ENCODE measurements around the gene MFNG. TPM values are rescaled to one million over a fixed set of nuclear protein-coding genes. Genes with fewer than 3 reads are reported as not detected.
A peak's percentile ranks its signal among the peaks of the same experiment; 100 is the strongest.

Gene MFNG
- total and polyA plus RNA-seq, 2 experiments from 2014 or later = 3.3 TPM

GRCh38 chr22:37508431-37508992 lies 22.3 kb upstream of the MFNG start:
- peaks cover 54% of the 10 kb centered on the region for H3K4me1 ChIP-seq (ENCODE audit: insufficient read depth)
- H4K20me1 ChIP-seq (ENCODE audit: insufficient read depth, poor library complexity, severe bottlenecking) = no peaks in the 10 kb centered on the region
- H3K9me3 ChIP-seq (ENCODE audit: low read depth) = no peaks in the 10 kb centered on the region
- no peaks in the 10 kb centered on the region for H3K27me3 ChIP-seq
- H3K36me3 ChIP-seq (replicated peaks; ENCODE audit: insufficient read depth, low read depth) = no peaks in the 10 kb centered on the region
- H3K79me2 ChIP-seq = peaks cover 6% of the 10 kb centered on the region
- peak overlapping the region; percentile 80 for H3K27ac ChIP-seq
- DNase-seq (ENCODE audit: low spot score) = no peak
- no peak overlapping the region for H3K4me3 ChIP-seq
- WGBS (ENCODE audit: low lambda C conversion rate, missing lambda C conversion rate) = 75% methylated on average over 22 of the region's 22 CpGs
- peak overlapping the region; percentile 53 for H3K4me2 ChIP-seq
- no peaks in the 10 kb centered on the region for H3K9me2 ChIP-seq (replicated peaks; ENCODE audit: insufficient read depth)
- TF ChIP-seq CTCF (IDR thresholded peaks at IDR 0.05; ENCODE audit: poor library complexity) = no peak
- no peak for TF ChIP-seq EZH2phosphoT487 (IDR thresholded peaks at IDR 0.05; ENCODE audit: low read depth, severe bottlenecking, unreplicated experiment)
- no peak for TF ChIP-seq EZH2 (IDR thresholded peaks at IDR 0.05; ENCODE audit: borderline replicate concordance)
- H2AFZ ChIP-seq = no peak overlapping the region

GRCh38 chr22:37507731-37508130 lies 21.5 kb upstream of the MFNG start:
- Histone ChIP-seq H3K79me2 (peaks cover 6% of the 10 kb centered on the region), H3K4me2 (no peak overlapping the region), H3K27me3 (no peaks in the 10 kb centered on the region), H3K9me2 (replicated peaks; ENCODE audit: insufficient read depth) (no peaks in the 10 kb centered on the region), H3K27ac (no peak overlapping the region), H3K9me3 (ENCODE audit: low read depth) (no peaks in the 10 kb centered on the region), H2AFZ (no peak overlapping the region), H3K36me3 (replicated peaks; ENCODE audit: insufficient read depth, low read depth) (no peaks in the 10 kb centered on the region), H3K4me3 (no peak overlapping the region), H4K20me1 (ENCODE audit: insufficient read depth, poor library complexity, severe bottlenecking) (no peaks in the 10 kb centered on the region), H3K4me1 (ENCODE audit: insufficient read depth) (peaks cover 55% of the 10 kb centered on the region)
- WGBS (ENCODE audit: low lambda C conversion rate, missing lambda C conversion rate) = 94% methylated on average over 10 of the region's 10 CpGs
- no peak for DNase-seq (ENCODE audit: low spot score)
- no peak for TF ChIP-seq CTCF (IDR thresholded peaks at IDR 0.05; ENCODE audit: poor library complexity)
- no peak for TF ChIP-seq EZH2phosphoT487 (IDR thresholded peaks at IDR 0.05; ENCODE audit: low read depth, severe bottlenecking, unreplicated experiment)
- TF ChIP-seq EZH2 (IDR thresholded peaks at IDR 0.05; ENCODE audit: borderline replicate concordance) = no peak

DNA sequence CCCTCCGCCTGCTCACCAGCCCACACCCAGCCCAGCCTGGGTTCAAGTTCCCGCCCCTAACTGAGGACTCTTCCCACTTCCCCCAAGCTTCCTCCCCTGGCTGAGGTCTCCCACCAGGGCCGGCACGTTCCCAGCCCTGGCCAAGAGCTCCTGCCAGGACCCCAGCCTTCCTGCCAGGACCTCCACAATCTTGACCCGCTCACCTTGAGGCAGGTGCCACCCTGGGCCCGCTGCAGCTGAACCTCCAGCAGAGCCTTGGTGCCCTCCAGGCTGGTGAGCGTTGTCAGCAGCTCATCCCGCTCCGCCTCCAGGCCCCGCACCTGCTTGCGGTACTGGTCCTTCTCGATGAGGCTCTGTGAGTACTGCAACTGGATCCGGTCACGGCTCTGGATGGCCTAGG lies 19.8 kb upstream of the MFNG start:
- no peaks in the 10 kb centered on the region for H4K20me1 ChIP-seq (ENCODE audit: insufficient read depth, poor library complexity, severe bottlenecking)
- TF ChIP-seq EZH2phosphoT487 (IDR thresholded peaks at IDR 0.05; ENCODE audit: low read depth, severe bottlenecking, unreplicated experiment) (no peak), CTCF (IDR thresholded peaks at IDR 0.05; ENCODE audit: poor library complexity) (no peak), EZH2 (IDR thresholded peaks at IDR 0.05; ENCODE audit: borderline replicate concordance) (no peak)
- H3K9me3 ChIP-seq (ENCODE audit: low read depth) = no peaks in the 10 kb centered on the region
- H3K36me3 ChIP-seq (replicated peaks; ENCODE audit: insufficient read depth, low read depth) = no peaks in the 10 kb centered on the region
- no peak overlapping the region for H2AFZ ChIP-seq
- 93% methylated on average over 14 of the region's 14 CpGs for WGBS (ENCODE audit: low lambda C conversion rate, missing lambda C conversion rate)
- H3K4me2 ChIP-seq = no peak overlapping the region
- no peak overlapping the region for H3K27ac ChIP-seq
- H3K9me2 ChIP-seq (replicated peaks; ENCODE audit: insufficient read depth) = no peaks in the 10 kb centered on the region
- peaks cover 6% of the 10 kb centered on the region for H3K79me2 ChIP-seq
- peaks cover 56% of the 10 kb centered on the region for H3K4me1 ChIP-seq (ENCODE audit: insufficient read depth)
- H3K27me3 ChIP-seq = no peaks in the 10 kb centered on the region
- DNase-seq (ENCODE audit: low spot score) = no peak
- H3K4me3 ChIP-seq = no peak overlapping the region

All from hepatocyte (in vitro differentiated cells).